ENCODE measurements around the gene MAP4. TPM values are rescaled to one million over a fixed set of nuclear protein-coding genes. Genes with fewer than 3 reads are reported as not detected.
"Not testable (repeated sequence)": the region's sequence is repeated elsewhere in the genome, so short reads cannot be mapped to it uniquely, and the experiment has no call there.

The MAP4 gene
- total and polyA plus RNA-seq, 7 donors: 85.5 to 1,424 (median 819) TPM

- peaks cover 63% of the 10 kb centered on the region for H3K4me1 ChIP-seq
- no peaks in the 10 kb centered on the region for H3K9me3 ChIP-seq
- DNase-seq (no peak), ATAC-seq (peak; percentile 84 to 86 (median 86))
- peak overlapping the region; percentile 88 for H3K27ac ChIP-seq
- intact Hi-C loops (cut with DNase I): loop anchor here in 1 of 2 donors (5.0 kb wide), 1 partner anchor 74 kb away; no protein-coding TSS in a partner anchor
- peaks cover 0 to 10% of the 10 kb centered on the region in 2 donors for H3K36me3 ChIP-seq (ENCODE audit: insufficient read depth in 1 of 2, low read depth in 1 of 2)
- H3K4me3 ChIP-seq: peak overlapping the region; percentile 65
- no peak for TF ChIP-seq CTCF (IDR thresholded peaks at IDR 0.05)
- H3K27me3 ChIP-seq (ENCODE audit: insufficient read depth in 3 of 3, low read length in 2 of 3): no peaks in the 10 kb centered on the region
These were observed 2.8 kb downstream of the MAP4 start for GRCh38 chr3:48013288-48013980.

- Histone ChIP-seq H3K4me3 (peak overlapping the region; percentile 65), H3K9me3 (no peaks in the 10 kb centered on the region), H3K27ac (peak overlapping the region; percentile 88), H3K36me3 (ENCODE audit: insufficient read depth in 1 of 2, low read depth in 1 of 2) (peaks cover 0 to 14% of the 10 kb centered on the region in 2 donors), H3K27me3 (ENCODE audit: insufficient read depth in 3 of 3, low read length in 2 of 3) (no peaks in the 10 kb centered on the region), H3K4me1 (peaks cover 62% of the 10 kb centered on the region)
- no peak for DNase-seq
- 91 to 95% (median 91%) methylated on average over 2 of the region's 2 CpGs for WGBS, 3 donors
- intact Hi-C loops (cut with DNase I): loop anchor here in 1 of 2 donors (5.0 kb wide), 1 partner anchor 75 kb away; no protein-coding TSS in a partner anchor
- no peak for TF ChIP-seq CTCF (IDR thresholded peaks at IDR 0.05)
- peak in 3 of 4 donors; percentile 23 to 57 (median 57) for ATAC-seq
These were observed 3.6 kb downstream of the MAP4 start for GRCh38 chr3:48012659-48013058.

GRCh38 chr3:48008066-48008465 is 8.2 kb downstream of the MAP4 start:
- H3K4me3 ChIP-seq; ATAC-seq; H3K9me3 ChIP-seq; intact Hi-C loops (cut with DNase I); H3K27me3 ChIP-seq (ENCODE audit: insufficient read depth in 3 of 3, low read length in 2 of 3); DNase-seq: not testable (repeated sequence)
- Histone ChIP-seq H3K36me3 (ENCODE audit: insufficient read depth in 1 of 2, low read depth in 1 of 2) (peaks cover 0 to 15% of the 10 kb centered on the region in 2 donors), H3K27ac (peak overlapping the region; percentile 42), H3K4me1 (peaks cover 76% of the 10 kb centered on the region)
- whole genome bisulfite sequencing, 3 donors: 82 to 91% (median 87%) methylated on average over 6 of the region's 6 CpGs

- H3K36me3 ChIP-seq (ENCODE audit: insufficient read depth in 1 of 2, low read depth in 1 of 2): peaks cover 0 to 21% of the 10 kb centered on the region in 2 donors
- H3K4me3 ChIP-seq: not testable (repeated sequence)
These were observed 8.9 kb downstream of the MAP4 start for GRCh38 chr3:48007361-48007760.

DNA sequence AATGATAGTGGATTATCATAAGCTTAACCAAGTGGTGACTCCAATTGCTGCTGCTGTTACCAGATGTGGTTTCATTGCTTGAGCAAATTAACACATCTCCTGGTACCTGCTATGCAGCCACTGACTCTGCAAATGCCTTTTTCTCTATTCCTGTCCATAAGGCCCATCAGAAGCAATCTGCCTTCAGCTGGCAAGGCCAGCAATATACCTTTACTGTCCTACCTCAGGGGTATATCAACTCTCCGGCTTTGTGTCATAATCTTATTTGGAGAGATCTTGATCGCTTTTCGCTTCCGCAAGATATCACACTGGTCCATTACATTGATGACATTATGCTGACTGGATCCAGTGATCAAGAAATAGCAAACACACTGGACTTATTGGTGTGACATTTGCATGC is 9.4 kb downstream of the MAP4 start:
- intact Hi-C loops (cut with DNase I); ATAC-seq; H3K9me3 ChIP-seq; H3K27me3 ChIP-seq (ENCODE audit: insufficient read depth in 3 of 3, low read length in 2 of 3); DNase-seq; H3K4me3 ChIP-seq: not testable (repeated sequence)
- Histone ChIP-seq H3K4me1 (peaks cover 72% of the 10 kb centered on the region), H3K27ac (peak overlapping the region; percentile 19), H3K36me3 (ENCODE audit: insufficient read depth in 1 of 2, low read depth in 1 of 2) (peaks cover 0 to 21% of the 10 kb centered on the region in 2 donors)
- 97 to 100% (median 98%) methylated on average over 4 of the region's 4 CpGs for WGBS, 3 donors

More at GRCh38 chr3:48007361-48007760, 8.9 kb downstream of the MAP4 start:
- H3K27me3 ChIP-seq (ENCODE audit: insufficient read depth in 3 of 3, low read length in 2 of 3); DNase-seq; intact Hi-C loops (cut with DNase I); H3K9me3 ChIP-seq; ATAC-seq: not testable (repeated sequence)
- peak overlapping the region; percentile 42 for H3K27ac ChIP-seq
- peaks cover 72% of the 10 kb centered on the region for H3K4me1 ChIP-seq
- 59 to 77% (median 61%) methylated on average over 6 of the region's 6 CpGs for WGBS, 3 donors

- intact Hi-C loops (cut with DNase I): no loop called here
- TF ChIP-seq CTCF (IDR thresholded peaks at IDR 0.05): no peak
- DNase-seq (no peak), ATAC-seq (peak in 1 of 4 donors; percentile 19)
- peaks cover 65% of the 10 kb centered on the region for H3K4me1 ChIP-seq
- 88 to 94% (median 93%) methylated on average over 5 of the region's 5 CpGs for WGBS, 3 donors
- H3K27me3 ChIP-seq (ENCODE audit: insufficient read depth in 3 of 3, low read length in 2 of 3): no peaks in the 10 kb centered on the region
- H3K4me3 ChIP-seq: no peak overlapping the region
- no peak overlapping the region for H3K27ac ChIP-seq
- H3K9me3 ChIP-seq: no peaks in the 10 kb centered on the region
- H3K36me3 ChIP-seq (ENCODE audit: insufficient read depth in 1 of 2, low read depth in 1 of 2): peaks cover 0 to 30% of the 10 kb centered on the region in 2 donors
These were observed 11.5 kb downstream of the MAP4 start for GRCh38 chr3:48004694-48005093.
